GM18517 (cell line): ENCODE measurements around the gene XXYLT1.
A peak's percentile ranks its signal among the peaks of the same experiment; 100 is the strongest.

ENCODE experiments used
- ATAC-seq: cut with Tn5 transposase; IDR thresholded peaks from one replicate; pipeline ENCODE4 v1.9.1; 2021; ENCODE audit warnings: mild to moderate bottlenecking, moderate library complexity; ENCODE audit not compliant: unreplicated experiment

XXYLT1 gene

GRCh38 chr3:195137638-195138588 lies 133.0 kb downstream of the XXYLT1 start:
- no peak for ATAC-seq

- no peak for ATAC-seq
Observed at GRCh38 chr3:195135917-195136316, 135.0 kb downstream of the XXYLT1 start.

GRCh38 chr3:195134431-195134830 lies 136.5 kb downstream of the XXYLT1 start:
- ATAC-seq, result no peak

- ATAC-seq, result peak; percentile 40
Observed at GRCh38 chr3:195133462-195133861, 137.5 kb downstream of the XXYLT1 start.

GRCh38 chr3:195133013-195133412 lies 137.9 kb downstream of the XXYLT1 start:
- ATAC-seq, result no peak

GRCh38 chr3:195131176-195131575 lies 139.8 kb downstream of the XXYLT1 start:
- no peak for ATAC-seq

GRCh38 chr3:195129644-195130492 lies 141.1 kb downstream of the XXYLT1 start:
- ATAC-seq, result peak; percentile 87

GRCh38 chr3:195129072-195129643 lies 141.8 kb downstream of the XXYLT1 start:
- ATAC-seq, result no peak

GRCh38 chr3:195128255-195129071 lies 142.5 kb downstream of the XXYLT1 start:
- ATAC-seq, result no peak

GRCh38 chr3:195126056-195126605 lies 144.8 kb downstream of the XXYLT1 start:
- no peak for ATAC-seq

- ATAC-seq, result no peak
Observed at GRCh38 chr3:195125646-195126045, 145.3 kb downstream of the XXYLT1 start.

GRCh38 chr3:195124378-195124992 lies 146.5 kb downstream of the XXYLT1 start:
- ATAC-seq, result no peak

- ATAC-seq, result no peak
Observed at GRCh38 chr3:195123281-195123691, 147.7 kb downstream of the XXYLT1 start.

- no peak for ATAC-seq
Observed at GRCh38 chr3:195122261-195122660, 148.7 kb downstream of the XXYLT1 start.

- ATAC-seq, result no peak
Observed at GRCh38 chr3:195120267-195120601, 150.7 kb downstream of the XXYLT1 start.

- ATAC-seq, result no peak
Observed at GRCh38 chr3:195119461-195120266, 151.3 kb downstream of the XXYLT1 start.

GRCh38 chr3:195118671-195119070 lies 152.3 kb downstream of the XXYLT1 start:
- ATAC-seq, result no peak

GRCh38 chr3:195117978-195118581 lies 152.9 kb downstream of the XXYLT1 start:
- no peak for ATAC-seq
